Muscle layer of colon (tissue), 2 donors: ENCODE results near the gene ZMYND19.

ENCODE experiments used
- H3K27ac ChIP-seq: one replicate; pipeline ENCODE4 v1.7.0; 2013; ENCODE audit warnings: low read depth, mild to moderate bottlenecking, low read length, moderate library complexity
- H3K27me3 ChIP-seq, 2 donors: one replicate each; pipeline ENCODE4 v1.7.0; 2013; ENCODE audit warnings: low read length in 2 of 2, mild to moderate bottlenecking in 2 of 2; ENCODE audit not compliant: insufficient read depth in 2 of 2, control insufficient read depth in 1 of 2
- H3K36me3 ChIP-seq: one replicate; pipeline ENCODE4 v1.7.0; 2013; ENCODE audit warnings: mild to moderate bottlenecking, low read length; ENCODE audit not compliant: insufficient read depth
- H3K4me1 ChIP-seq: one replicate; pipeline ENCODE4 v1.7.0; 2013; ENCODE audit warnings: mild to moderate bottlenecking, low read length; ENCODE audit not compliant: insufficient read depth
- H3K4me3 ChIP-seq, 2 donors: one replicate each; pipeline ENCODE4 v1.7.0; 2013; ENCODE audit warnings: low read length in 2 of 2, low read depth in 1 of 2, mild to moderate bottlenecking in 1 of 2, moderate library complexity in 1 of 2
- H3K9ac ChIP-seq: one replicate; pipeline ENCODE4 v1.7.0; 2013; ENCODE audit warnings: low read length
- H3K9me3 ChIP-seq: one replicate; pipeline ENCODE4 v1.7.0; 2013; ENCODE audit warnings: mild to moderate bottlenecking, low read length
- donor health status: abdominal sarcoma.
- donor health status: Adenocarcinoma of cecum.

The ZMYND19 gene

DNA sequence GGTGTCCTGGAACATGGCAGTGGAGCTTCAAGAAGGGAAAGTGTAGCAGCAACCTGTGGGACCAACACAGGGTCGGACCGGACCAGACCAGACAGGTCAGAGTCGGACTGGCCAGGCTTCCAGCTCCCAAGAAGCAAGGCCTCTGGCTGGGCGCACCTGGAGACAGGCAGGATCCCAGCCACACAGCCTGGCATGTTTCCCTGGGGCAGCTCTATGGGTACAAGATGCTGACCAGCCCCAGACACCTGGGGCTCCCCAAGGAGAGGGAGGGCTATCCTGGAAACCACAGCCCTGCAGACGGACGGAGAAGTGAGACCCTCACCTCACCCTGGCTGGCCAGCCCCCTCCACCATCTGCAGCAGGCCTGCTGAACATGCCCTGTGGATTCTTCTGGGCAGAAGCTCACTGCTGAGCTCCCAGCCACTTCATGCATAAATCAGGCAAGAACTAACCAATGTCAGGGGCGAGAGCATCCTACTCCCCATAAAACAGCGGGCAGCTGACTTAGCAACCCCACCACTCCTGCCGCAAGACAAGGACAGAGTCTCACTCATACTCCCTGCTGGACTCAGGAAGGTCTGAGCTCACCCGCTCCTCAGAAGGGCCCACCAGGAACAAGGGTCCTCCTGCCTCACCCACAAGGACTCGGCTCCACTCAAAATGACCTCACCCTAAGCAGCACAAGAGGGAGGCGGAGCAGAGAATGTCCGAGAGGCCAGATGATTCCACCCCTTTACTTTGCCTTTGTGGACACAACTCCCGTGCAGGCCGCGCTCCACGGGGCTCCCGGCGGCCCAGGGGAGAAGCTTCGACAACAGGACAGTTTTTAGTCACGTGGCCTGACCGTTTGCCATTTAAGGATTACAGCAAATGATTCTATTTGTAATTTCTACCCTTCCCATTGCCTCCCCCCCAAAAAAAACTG is 8.7 kb downstream of the ZMYND19 start:
- H3K9ac ChIP-seq = no peak overlapping the region
- H3K4me3 ChIP-seq = no peak overlapping the region
- peaks cover 28% of the 10 kb centered on the region for H3K36me3 ChIP-seq
- H3K4me1 ChIP-seq = peaks cover 13% of the 10 kb centered on the region
- H3K27ac ChIP-seq = no peak overlapping the region
- H3K9me3 ChIP-seq = no peaks in the 10 kb centered on the region
- H3K27me3 ChIP-seq = no peaks in the 10 kb centered on the region

DNA sequence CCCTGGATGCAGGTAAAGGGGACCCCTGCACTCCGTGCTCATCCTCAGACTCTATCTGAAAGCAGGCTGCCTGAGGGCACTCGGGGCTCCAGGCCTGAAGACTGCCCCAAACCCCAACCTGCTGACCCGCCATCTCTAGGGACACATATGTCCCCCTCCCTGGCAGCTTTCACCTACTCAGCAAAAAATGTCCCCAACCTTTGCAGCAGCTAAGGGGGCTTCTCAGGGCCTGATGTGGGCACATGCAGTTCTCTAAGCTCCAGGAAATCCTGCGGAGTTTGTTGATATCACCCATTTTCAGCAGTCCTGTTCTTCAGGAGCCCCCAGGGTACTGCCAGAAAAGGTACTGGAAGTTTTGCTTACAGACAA is 9.4 kb downstream of the ZMYND19 start:
- peaks cover 17% of the 10 kb centered on the region for H3K4me1 ChIP-seq
- H3K9me3 ChIP-seq = no peaks in the 10 kb centered on the region
- no peak overlapping the region for H3K27ac ChIP-seq
- no peak overlapping the region for H3K4me3 ChIP-seq
- peaks cover 25% of the 10 kb centered on the region for H3K36me3 ChIP-seq
- no peak overlapping the region for H3K9ac ChIP-seq
- H3K27me3 ChIP-seq = no peaks in the 10 kb centered on the region

DNA sequence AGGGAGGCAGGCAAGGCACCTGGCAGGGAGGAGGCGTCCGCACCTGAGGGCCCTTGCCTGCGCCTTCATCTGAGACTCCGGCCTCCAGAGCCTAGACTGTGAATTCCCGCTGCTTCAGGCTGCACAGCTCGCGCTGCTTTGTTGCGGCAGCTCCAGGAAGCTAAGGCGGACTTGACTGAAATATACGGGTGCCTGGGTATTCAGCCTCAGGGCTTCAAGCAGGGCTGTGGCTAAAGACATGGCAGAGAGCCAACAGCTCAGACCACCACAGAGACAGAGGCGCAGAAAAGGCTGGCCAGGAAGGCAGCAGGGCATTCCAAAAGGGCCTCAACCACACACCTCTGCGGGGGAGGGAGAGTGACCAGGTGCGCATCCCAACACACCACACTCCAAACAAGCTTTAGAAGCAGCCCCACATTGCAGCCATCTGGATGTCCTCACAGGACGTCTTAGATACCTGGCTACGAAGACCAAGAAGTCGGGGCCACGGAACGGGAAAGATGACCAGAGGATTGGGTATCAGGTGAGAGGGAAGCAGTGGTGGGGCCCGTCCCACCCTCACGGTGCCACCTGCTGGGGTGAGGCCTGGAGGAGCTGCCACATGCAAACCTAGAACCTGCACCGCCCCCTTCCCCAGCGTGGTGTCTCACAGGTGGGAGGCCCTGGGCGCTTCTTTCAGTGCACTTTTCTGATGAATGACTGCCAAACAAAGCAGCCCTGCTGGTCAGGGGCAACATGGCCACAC is 9.9 kb downstream of the ZMYND19 start:
- Histone ChIP-seq H3K4me1 (peaks cover 21% of the 10 kb centered on the region), H3K27me3 (no peaks in the 10 kb centered on the region), H3K4me3 (no peak overlapping the region), H3K9me3 (no peaks in the 10 kb centered on the region), H3K9ac (no peak overlapping the region), H3K36me3 (peaks cover 25% of the 10 kb centered on the region), H3K27ac (no peak overlapping the region)

DNA sequence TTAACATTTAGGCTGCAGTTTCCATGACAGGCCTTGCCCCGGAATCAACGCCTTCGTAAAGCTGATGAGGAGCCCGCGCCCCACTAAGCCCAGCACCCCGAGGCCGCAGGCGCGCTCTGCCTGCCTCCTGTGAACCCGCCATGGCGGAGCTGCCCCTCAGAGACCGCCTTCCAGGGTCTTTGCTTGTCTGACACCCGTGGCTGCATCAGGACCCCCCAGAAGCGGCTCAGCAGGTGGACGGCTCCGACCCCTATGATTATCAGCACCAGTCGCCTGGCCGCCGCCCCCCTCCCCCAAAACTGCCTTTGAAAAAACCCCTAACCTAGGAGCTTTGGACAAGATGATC is 11.1 kb downstream of the ZMYND19 start:
- H3K27ac ChIP-seq = peak overlapping the region; percentile 93
- H3K9ac ChIP-seq = no peak overlapping the region
- no peaks in the 10 kb centered on the region for H3K27me3 ChIP-seq
- peaks cover 21% of the 10 kb centered on the region for H3K4me1 ChIP-seq
- H3K9me3 ChIP-seq = no peaks in the 10 kb centered on the region
- H3K36me3 ChIP-seq = peaks cover 36% of the 10 kb centered on the region
- peak overlapping the region; percentile 73 to 89 for H3K4me3 ChIP-seq

DNA sequence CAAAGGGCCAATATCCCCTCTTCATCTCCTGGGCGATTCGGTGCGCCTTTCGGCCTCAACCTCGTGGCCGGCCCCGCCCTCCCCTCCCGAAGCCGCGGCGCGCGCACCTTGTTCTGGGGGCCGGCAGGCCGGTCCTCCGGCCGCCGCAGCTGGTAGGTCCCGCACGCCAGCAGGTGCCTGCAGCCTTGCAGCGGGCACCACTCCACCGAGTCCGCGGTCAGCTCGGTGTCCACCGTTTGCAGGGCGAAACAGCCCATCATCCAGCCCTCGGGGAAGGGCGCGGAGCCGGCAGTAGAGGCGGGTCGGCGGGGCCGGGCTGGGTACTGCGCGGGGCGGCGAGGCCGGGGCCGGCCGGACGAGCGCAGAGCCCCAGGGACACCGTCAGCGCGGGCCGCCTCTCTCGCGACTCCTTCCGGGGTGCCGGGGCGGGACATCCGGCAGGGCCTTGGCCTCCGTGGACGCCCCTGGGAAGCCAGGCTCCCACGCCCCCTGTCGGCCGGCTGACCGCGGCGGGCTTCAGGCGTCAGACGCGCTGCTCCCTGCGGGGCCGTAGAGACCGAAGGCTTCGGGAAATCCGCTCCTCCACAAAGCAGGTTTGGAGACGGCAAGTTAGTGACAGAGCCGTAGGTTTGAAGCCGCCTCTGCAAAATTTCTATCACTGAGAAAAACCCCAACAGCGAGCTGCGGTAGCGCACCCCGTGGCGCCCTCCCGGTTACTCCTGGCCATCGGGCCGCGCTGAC is 11.6 kb downstream of the ZMYND19 start, which contains the start of gene DPH7:
Gene DPH7, minus strand, starts transcription at position 408 of the 741 bp plus-strand sequence. Its CDS starts 148 bp downstream, at position 260.
- Histone ChIP-seq H3K4me3 (peak within 1 kb of the TSS; percentile 73 to 89), H3K27ac (peak within 1 kb of the TSS; percentile 93), H3K9ac (peak within 1 kb of the TSS; percentile 57), H3K4me1 (peaks cover 21% of the 10 kb centered on the region), H3K27me3 (no peaks in the 10 kb centered on the region), H3K9me3 (no peaks in the 10 kb centered on the region), H3K36me3 (peaks cover 37% of the 10 kb centered on the region)

DNA sequence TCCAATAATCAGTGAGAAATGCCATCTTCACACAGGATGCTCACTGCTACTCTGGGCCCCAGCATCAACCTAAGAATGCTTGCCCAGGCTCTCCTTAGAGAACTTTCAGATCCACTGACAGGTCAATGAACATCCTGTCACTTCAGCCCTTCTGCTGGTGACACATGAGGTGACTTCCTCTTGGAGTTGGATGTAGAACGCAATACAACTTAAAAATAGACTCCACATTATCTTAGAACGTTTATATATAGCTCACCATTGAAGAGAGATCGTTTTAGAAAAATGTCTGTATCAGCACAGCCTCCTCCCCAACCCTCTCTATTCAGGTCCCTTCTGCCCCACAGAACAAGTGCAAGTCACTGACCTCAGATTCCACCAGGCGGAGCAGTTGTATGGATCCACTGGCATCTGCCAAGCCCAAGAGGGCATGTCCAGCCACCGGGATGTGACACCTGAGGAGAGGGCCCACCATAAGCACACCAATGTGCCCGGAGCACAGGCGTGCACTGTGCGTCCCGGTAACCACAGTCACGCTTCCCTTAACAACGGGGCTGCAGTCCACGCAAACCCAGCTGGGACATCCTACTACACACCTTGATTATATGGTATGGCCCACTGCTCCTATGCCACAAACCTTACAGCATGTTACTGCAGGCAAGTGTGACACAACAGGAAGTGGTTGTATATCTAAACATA is 14.4 kb downstream of the ZMYND19 start:
- Histone ChIP-seq H3K36me3 (peaks cover 33% of the 10 kb centered on the region), H3K27ac (no peak overlapping the region), H3K9ac (no peak overlapping the region), H3K4me3 (no peak overlapping the region), H3K9me3 (no peaks in the 10 kb centered on the region), H3K4me1 (peaks cover 21% of the 10 kb centered on the region), H3K27me3 (no peaks in the 10 kb centered on the region)

DNA sequence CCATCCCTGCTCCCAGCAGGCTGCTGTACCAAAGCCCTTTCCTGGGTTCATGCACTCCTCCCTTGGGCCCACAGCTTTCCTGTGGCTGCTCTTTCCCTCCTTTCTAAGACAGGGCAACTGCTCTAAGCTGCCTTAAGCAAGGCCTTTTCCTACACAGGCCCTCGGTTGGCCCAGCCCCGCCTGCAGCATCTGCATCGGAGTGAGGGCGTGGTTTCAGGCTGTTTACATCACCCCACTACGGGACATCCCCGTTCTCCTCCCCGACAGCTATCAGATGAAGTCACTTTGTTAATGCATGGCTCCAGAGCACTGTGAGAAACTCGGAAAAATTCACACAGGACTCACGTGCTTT is 15.0 kb downstream of the ZMYND19 start:
- no peaks in the 10 kb centered on the region for H3K9me3 ChIP-seq
- H3K27ac ChIP-seq = no peak overlapping the region
- no peak overlapping the region for H3K4me3 ChIP-seq
- H3K27me3 ChIP-seq = no peaks in the 10 kb centered on the region
- H3K4me1 ChIP-seq = peaks cover 21% of the 10 kb centered on the region
- peaks cover 38% of the 10 kb centered on the region for H3K36me3 ChIP-seq
- no peak overlapping the region for H3K9ac ChIP-seq

DNA sequence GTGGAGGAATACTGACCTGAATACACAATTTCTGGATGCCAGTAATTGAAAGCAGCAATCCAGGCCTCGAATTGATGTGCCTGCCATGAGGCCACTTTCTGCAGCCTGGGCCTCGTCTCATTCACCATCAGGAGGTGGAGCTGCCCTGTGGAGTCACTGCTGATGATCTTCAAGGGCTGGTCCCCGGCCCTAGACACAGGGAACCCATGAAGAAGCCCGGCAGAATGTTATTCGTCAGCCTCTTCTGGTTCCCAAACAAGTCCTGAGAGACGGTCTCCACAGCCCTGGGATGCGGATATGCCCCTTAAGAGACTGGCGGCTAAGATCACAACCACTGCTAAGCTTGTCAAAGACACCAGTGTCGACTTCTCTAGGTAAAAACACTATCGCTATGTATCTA is 16.1 kb downstream of the ZMYND19 start:
- H3K36me3 ChIP-seq = peaks cover 39% of the 10 kb centered on the region
- H3K27me3 ChIP-seq = no peaks in the 10 kb centered on the region
- peaks cover 21% of the 10 kb centered on the region for H3K4me1 ChIP-seq
- no peak overlapping the region for H3K27ac ChIP-seq
- no peaks in the 10 kb centered on the region for H3K9me3 ChIP-seq
- H3K4me3 ChIP-seq = no peak overlapping the region
- no peak overlapping the region for H3K9ac ChIP-seq

DNA sequence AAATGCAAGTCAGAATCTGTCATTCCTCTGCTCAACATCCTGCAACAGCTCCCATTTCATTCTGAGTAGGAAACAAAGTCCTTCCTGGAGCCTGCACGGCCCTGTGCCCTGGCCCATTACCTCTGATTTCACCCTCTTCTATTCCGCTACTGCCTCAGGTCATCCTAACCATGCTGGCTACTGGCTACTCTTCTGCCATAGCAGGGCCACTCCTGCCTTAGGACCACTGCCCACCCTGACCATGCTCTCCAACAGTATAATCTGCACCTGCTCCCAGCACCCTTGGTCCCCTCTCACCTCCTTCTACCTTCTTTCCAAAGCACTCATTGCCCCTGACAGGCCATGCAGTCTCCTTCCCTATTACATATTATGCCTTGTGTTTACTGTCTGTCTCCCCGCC is 19.7 kb downstream of the ZMYND19 start:
- H3K27me3 ChIP-seq = no peaks in the 10 kb centered on the region
- H3K36me3 ChIP-seq = peaks cover 38% of the 10 kb centered on the region
- no peak overlapping the region for H3K9ac ChIP-seq
- H3K4me1 ChIP-seq = peaks cover under 1% of the 10 kb centered on the region
- H3K9me3 ChIP-seq = no peaks in the 10 kb centered on the region
- no peak overlapping the region for H3K27ac ChIP-seq
- no peak overlapping the region for H3K4me3 ChIP-seq

DNA sequence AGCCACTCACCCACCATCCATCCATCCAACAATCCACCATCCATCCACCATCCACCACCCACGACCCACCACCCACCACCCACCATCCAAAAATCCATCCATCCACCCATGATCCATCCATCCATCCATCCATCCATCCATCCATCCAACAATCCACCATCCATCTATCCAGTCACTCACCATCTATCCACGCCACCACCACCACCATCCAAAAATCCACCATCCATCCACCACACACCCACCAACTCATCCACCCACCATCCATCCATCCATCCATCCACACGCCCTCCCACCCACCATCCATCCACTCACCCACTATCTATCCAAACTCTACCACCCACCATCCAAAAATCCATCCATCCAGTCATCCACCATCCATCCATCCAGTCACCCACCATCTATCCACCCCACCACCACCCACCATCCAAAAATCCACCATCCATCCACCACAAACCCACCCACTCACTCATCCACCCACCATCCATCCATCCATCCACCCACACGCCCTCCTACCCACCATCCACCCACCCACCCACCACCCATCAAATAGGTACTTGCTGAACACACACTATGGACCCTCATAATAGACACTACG is 20.6 kb downstream of the ZMYND19 start:
- Histone ChIP-seq H3K36me3 (peaks cover 32% of the 10 kb centered on the region), H3K9me3 (no peaks in the 10 kb centered on the region), H3K4me3 (no peak overlapping the region), H3K27me3 (no peaks in the 10 kb centered on the region), H3K4me1 (no peaks in the 10 kb centered on the region), H3K9ac (no peak overlapping the region), H3K27ac (no peak overlapping the region)
